Glomerular endothelial cell (primary cell): Measurements from ENCODE around the gene SCUBE3. TPM values are rescaled to one million over a fixed set of nuclear protein-coding genes. Genes with fewer than 3 reads are reported as not detected.

Source experiments
- DNase-seq: peaks from one replicate; pipeline ENCODE4 v3.0.0-alpha.2; 2011; ENCODE audit warnings: low read depth, low spot score; ENCODE audit errors: extremely low read depth
- total RNA-seq: library from RNA; depleted of rRNA; stranded (reverse); fragments of >200 nt; gene quantifications from 2 replicates; pipeline ENCODE4 v1.2.3, GENCODE V29; 2015

Gene SCUBE3
- total RNA-seq, 1 donor from 2014 or later = 2.3 TPM

DNA sequence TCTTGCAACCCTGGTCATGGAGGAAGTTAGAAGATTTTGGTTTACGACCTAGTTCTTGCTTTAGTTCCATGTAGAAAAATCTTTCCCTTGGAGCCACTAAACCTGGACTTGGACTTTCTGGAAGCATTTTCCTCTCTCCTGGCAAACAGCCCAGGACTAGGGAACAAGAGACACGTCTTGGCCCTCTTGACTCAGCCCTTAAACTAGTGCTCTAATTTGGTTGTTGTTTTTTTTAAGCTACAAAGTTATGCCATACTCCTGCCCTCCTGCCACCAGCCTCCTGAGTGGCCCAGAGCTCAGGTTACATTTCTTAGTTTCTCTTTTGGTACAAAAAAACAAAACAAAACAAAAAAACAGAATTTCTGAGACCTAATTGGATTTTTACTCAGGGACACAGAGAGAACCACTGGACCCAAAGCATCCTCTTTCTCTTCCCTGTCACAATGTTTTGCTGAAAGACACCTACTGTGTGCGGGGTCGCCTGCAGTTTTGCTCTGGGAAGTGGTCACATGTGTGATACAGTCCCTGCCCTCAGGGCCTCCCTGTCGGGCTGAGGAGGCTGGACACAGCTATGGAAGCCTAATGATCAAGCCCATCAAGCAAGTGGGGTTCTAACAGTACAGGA, 32.3 kb upstream of the SCUBE3 start:
- no peak for DNase-seq

DNA sequence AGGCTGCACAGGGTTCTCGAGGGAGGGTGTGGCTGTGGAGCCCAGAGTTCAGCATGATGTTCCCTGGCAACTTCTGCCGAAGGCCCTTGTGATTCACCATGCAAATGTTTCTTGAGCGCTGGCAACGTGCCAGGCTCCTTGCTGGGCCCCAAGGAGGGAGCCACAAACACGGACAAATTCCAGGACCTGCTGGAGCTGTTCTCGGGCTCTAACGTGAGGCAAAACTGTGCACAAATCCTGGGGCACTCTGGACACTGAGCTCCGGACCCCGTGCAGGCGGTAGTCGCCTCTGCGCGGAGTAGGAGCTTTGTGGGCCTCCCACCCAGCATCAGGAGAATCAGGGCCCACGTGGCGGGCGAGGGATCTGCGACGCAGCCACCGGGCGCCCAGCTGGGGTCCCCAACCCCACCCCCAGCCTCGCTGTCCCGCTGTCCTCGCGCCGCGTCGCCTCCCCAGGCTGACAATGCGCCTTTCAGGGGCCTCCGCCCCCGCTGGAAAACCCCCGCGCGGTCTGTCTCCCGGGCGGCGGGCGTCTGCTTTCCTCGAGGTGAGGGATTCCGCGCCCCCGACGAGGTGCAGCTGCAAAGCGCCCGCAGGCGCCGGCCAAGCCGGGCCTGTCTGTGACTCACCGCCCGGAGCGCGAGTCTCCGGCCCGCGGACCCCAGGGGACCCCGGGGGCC, 31.7 kb upstream of the SCUBE3 start:
- no peak for DNase-seq

DNA sequence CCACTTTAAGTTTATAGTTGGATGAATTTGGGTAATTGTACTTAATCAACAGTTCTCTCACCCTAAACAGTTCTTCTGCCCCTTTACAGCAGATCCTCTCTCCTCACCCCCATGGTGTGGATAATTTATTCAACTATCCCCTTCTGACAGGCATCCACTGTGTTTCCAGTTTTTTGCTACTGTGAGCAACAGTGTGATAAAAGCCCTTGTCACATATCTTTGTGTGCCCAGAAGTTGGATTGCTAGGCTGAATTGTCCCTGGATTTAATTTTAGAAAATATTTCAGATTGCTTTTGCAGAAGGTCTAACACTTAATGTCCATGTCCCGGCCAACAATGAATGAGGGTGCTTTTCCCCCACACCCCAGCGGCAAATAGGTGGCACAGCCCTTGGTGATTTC, 30.5 kb upstream of the SCUBE3 start:
- no peak for DNase-seq

DNA sequence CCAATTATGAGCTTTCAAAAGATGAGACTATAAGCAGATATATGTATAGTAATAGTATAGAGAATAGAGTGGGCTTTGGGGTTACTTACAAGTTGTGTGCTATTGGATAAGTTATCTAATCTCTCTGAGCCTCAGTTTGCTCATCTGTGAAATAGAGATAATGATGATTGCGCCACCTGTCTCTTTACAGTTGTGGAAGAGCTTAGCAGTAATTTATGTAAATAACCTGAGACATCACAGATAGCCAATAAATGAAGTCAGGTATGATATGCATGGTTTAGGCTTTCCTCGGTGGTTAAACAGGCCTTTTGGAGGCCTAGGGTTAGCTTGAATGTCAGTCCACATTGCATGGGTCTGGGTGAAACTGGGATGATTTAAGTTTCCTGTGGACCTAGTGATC, 29.8 kb upstream of the SCUBE3 start:
- no peak for DNase-seq

DNA sequence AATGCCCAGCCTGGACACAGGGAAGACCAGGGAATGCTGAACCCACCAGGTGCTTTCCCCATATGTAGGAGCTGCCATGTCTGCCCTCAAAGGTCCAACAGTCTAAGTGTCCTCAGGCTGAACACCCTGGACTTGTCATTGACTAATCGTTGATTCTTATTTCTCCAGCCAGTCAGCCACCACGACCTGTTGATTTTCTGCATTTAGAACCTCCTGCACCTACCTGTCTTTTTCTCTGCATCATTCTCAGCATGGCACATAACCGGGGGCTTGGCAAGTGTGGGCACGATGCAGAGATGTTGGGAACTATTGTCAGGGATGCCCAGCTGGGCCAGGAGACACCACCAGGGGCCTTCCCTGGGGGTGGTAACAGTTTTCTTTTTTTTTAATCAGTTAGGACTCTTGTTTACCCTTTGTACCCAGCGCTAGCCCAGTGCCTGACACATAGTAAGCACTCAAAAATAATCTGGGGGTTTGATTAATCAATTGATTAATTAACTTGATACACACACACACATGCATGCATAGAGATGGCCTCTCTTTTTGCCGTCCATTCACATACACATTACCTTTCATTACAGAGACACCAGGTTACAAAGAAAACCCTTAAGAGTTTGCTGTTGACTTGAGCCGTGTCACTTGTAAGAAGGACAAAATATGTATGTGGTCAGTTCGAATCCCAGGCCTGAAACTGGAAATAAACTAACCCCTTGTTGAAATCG, 29.0 kb upstream of the SCUBE3 start:
- no peak for DNase-seq

DNA sequence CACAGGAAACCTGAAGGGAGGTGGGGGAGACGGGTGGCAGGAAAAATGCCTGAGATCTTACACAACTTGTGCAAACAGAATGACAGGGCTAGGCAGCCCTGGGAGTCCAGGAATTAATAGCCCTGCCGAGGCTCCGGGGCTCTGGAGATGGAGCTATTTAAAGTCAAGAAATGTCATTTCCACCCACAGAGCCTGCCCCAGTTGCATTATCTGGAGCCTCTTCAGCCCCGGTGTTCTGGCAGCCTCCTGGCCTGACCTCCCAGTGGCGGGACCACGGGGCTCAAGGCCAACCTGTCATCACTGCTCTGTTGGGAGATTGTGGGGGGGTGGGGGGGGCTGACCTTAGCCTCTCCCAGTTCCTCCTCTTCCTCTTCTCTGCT, 28.5 kb upstream of the SCUBE3 start:
- DNase-seq = no peak

DNA sequence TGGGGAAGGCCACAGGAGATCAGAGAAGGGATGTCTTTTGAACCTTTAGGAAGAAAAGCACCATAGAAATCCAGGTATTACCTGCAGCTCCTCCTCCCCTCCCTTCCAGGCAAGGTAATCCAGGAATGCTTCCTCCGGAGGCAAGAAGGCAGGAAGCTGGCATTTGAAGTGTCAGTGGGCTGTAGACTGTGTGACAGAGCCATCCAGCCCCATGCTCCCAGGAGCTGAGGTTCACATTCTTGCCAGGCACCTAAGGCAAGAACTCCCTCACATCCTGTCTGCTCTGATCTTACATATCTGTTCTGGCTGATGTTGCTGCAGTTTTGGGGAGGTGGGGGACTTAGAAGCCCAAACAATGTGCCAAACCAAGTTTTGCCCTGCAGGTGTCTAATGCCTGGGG, 27.8 kb upstream of the SCUBE3 start:
- no peak for DNase-seq

DNA sequence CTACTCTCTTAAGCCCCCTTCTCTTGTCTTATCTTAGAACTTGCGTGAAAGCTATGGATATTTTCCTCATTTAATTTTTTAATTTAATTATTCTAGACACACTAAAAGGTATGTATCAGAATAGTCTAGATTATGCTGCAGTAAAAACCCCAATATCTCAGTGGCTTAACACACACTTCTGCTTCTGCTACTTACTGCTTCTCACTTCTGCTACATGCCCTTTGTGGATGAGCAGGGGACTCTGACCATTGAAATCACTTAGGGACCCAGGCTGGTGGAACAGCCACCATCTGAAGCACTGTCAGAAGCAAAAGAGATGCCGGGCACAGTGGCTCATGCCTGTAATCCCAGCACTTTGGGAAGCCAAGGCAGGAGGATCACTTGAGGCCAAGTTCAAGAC, 27.2 kb upstream of the SCUBE3 start:
- DNase-seq = no peak

DNA sequence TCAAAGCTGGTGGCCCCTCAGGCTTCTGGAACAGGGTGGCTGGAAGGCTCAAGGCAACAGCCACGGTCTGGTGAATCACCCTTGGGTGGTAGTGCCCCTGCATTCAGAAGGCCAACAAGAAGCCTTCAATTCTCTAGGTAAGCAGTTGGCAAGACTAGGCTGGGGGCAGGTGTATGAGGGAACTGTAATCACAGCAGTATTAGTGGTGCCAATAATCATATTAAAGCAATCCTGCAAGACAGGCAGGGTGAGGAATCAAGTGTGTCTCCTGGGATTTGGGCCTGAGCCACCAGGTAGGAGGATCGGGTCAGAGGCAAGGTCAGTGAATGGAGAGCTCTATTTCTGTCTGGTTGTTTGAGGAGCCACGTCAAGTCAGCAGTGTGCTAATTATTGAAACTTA, 24.9 kb upstream of the SCUBE3 start:
- DNase-seq = no peak

DNA sequence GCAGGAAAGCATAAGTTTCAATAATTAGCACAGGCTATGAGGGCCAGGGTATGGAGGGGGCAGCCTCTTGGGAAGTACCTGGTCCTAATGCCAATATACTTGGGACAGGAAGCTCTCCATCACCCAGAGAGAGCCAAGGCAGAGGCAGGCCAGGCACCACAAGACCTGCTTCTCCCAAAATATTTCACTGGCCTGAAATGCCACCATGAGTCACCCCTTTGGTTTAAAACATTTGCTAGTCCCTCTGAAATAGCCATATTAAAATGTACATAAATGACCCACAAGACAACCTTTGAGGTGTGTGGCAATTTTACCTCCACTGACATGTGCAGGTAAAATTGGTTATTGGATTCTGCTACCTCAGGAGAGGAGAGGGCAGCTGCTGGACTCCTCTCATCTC, 23.4 kb upstream of the SCUBE3 start:
- no peak for DNase-seq

DNA sequence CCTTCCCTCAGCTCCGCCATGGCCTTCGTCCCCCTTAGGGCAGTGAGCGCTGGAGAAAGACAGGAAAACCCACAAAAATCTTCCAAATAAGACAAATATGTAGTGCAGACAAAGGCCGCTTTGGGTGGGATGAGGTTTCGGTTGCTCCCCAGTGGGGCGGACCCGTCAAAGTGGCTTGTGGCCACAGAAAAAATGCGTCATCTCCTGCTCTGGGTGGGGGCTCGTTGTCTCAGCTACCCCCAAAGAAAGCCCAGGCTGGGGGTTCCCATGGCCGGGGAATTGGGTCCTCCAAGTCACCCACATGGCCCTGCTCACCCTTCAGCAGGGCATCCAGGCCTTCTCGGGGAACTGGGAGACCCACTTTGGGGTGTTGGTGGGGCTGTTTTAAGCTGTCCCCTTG, 21.9 kb upstream of the SCUBE3 start:
- no peak for DNase-seq

DNA sequence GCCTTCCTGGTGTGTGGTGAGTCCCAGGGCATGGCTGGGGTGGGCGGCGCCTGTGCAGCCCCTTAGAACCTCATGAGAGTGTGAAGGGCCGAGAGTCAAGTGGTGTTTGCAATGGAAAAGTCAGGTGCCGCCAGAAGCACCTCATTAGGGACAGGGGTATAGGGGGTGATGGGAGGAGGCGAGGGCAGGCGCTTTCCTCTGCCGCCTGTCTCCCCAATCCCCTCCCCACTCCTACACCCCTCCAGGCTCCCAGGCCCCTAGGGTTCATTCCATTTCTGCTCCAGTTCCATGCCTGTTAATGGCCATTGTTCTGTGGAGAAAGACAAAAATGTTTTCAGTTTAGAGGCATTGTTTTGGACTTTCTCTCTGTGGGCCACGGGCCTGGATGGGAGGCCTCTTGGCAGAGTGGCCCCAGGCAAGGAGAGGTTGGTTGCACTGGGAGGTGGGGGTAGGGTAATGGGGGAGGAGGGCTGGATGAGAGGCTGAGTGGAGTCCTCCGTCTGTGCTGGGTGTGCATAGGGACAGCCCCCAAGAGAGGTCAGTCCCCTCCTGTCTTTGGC, 21.4 kb upstream of the SCUBE3 start:
- no peak for DNase-seq

DNA sequence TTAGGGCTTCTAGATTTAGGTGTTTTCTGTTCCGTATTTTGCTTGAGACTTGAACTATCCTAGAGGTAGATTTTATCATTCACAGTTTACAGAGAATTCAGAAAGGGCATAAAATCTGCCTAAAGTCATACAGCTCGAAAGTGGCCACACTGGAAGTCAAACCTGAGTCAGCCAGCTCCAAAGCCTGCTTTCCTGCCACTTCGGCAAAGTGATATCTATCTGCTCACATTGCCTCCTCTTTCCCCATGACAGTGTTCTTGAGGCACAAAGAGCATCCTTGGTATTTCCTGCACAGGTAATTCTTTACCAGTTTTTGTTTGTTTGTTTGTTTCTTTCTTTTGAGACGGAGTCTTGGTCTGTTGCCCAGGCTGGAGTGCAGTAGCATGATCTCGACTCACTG, 19.4 kb upstream of the SCUBE3 start:
- DNase-seq = no peak

DNA sequence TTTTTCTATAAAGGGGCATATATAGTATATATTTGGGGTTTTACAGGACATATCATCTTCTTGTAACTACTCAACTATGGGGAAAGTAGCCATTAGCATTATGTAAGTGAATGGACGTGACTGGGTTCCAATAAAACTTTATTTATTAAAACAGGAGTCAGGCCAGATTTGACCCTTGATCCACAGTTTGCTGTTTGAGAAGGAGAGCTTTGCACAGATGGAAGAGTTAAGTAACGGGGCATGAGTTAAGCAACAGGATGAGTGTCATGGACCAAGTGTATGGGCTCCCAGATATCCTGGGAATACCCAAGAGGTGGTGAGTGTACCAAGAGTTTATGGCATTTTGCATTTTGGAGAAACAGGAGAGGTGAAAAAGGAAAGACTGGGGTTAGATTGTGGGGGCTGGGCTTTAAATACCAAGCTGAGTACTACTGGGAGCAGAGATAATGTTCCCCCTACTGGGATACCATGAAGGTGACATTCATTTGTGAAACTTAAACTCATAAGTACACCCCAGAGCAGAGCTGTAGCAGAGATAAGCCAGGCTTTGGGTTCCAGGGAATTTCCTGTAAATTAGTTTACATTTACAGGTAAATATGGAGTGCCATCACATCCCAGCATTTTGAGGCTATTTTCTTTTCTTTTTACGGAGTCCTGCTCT, 18.5 kb upstream of the SCUBE3 start:
- no peak for DNase-seq

DNA sequence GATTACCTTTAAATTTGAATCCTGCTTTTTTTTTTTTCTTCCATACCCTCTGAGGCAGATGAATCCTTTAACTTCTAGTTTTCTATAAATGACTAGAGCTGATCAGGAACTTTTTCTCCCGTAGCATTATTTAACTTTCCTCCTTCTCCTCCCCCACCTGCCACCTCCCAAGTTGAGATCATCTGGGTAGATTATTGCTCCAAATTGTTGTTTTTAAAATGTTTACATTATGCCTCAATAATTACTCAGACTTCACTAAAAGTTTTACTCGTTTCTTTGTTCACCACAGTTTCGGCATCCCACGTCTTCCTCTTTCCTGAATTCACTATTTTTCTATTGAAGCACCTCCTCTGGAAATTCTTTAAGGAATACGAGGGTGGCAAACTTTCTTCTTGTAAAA, 16.6 kb upstream of the SCUBE3 start:
- DNase-seq = no peak

DNA sequence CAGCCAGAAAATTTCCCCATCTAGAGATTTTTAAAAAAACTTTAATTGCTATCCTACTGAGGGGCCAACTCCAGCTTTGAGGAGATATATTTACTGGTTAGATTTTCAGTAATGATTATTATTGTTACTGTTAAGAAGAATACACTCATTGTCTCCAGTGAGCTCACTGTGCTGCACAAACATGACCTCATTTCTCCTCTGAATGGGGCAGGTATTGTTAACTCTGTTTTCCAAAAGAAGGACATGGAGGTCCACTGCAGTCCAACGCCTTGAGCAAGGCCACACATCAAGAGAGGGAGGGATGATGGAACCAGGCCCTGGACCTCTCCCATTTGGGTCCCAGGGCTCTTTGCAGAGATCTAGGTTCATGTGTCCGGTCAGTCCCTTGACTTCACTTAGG, 13.9 kb upstream of the SCUBE3 start:
- no peak for DNase-seq

DNA sequence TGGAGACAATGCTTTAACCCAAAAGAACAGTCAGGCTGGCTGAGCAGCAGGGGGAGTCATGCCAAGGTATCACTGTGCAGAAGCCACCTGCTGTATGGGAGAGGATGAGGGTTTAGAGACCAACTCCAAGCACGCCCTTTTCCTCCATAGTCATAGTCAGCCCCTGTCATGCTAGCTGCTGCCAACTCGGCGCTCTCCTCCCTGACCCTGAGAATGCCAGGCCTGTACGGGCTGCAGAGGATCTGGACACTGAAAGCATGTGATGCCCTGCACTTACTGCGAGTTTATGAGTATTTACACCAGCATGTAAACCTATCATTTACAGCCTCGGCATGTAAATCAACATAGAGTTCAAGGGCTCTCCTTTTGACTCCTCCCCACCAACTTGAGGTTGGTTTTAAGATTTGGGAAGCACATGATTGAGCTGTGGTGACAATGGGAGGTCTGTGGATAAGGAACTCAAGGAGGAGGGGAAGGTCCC, 11.7 kb upstream of the SCUBE3 start:
- DNase-seq = no peak

DNA sequence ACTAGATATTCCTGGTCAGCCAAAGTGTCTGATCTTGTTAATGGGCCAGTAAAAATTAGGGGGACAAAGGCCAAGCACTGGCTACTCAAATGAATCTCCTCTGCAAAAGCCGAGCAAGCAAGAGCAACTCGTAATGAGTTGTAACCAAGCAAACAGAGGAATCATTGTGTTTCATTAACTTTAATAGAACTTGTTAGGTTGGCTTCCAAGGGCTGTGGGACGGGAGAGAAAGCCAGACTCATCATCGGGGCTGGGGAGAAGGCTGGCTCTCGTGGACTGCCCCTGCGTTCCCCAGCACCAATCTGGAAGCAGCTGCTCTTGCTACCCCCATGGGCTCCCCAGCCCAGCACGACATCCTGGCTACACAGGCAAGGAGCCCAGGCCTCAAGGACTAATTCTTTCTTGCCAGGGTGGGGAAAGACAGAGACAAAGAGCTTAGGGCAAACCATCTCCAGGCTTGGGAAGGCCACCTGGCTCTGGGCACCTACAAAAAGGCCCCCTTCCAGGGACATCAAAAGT, 10.5 kb upstream of the SCUBE3 start:
- no peak for DNase-seq

DNA sequence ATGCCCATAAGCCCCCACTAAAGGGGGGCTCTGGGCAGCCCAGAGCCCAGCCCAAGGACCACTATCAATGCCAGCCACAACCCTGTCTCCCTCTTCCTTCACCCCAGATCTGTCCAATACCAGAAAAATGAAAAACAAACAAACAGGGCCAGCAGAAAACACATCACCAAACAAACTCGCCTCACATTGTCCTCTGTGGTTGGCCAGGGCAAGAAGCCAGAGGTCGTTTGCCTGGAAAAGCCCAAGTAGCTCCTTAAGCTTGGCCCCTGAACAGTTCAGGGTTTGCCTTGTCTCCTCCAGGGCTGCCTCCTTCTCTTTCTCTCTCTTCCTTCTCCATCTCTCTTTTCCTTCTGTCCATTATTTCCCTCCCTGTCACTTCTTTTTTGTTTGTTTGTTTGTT, 10.1 kb upstream of the SCUBE3 start:
- DNase-seq = no peak

DNA sequence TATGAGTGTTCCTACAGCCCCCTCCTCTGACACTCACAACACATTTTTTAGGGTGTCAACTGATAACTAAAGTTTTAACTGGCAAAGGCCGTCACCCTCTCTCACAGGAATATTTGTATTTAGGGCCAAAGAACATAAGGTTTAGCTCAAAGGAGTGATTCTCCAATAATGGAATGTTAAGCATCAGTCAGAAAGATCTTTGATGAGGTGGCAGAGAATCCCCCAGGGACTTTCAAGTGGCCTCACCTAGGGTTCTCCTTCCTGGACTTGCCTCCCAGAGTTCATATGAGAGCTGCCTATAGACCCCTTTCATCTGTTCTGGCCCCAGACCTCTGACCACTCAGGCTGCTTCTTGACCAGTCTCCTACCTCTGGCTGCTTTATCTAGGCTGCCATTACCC, 7.4 kb upstream of the SCUBE3 start:
- DNase-seq = no peak

DNA sequence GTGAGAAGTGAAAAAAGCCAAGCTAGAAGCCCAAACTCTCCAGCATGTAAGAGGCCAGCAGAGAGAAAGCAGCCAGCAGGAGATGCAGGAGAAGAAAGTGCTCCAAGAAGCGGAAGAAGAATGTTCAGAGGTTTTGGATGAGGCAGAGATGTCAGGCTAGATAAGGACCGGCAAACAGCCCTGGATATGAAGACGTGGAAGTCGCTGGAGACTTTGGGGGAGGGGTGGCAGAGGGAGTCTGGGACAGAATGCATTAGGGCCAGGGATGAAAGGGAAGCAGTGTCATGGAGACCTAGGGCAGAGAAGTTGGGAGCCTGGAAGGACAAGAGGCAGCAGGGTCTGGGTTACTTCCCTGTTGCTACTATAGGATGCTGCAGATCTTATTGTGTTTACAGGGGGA, 5.3 kb upstream of the SCUBE3 start:
- no peak for DNase-seq
